Transverse colon (tissue), 4 donors: ENCODE results near the gene CORIN. TPM values are rescaled to one million over a fixed set of nuclear protein-coding genes. Genes with fewer than 3 reads are reported as not detected.

Experiments used
- DNase-seq: peaks from one replicate; pipeline ENCODE4 v3.0.0-alpha.2; 2019
- H3K27ac ChIP-seq, 4 donors: fragments of 200-600 bp; sonication (generic); 2 replicates each; pipeline ENCODE4 v1.5.1; 2016 to 2018; ENCODE audit warnings: inconsistent platforms in 4 of 4
- H3K27me3 ChIP-seq: fragments of 200-600 bp; sonication (generic); 2 replicates; pipeline ENCODE4 v1.5.1; 2017; ENCODE audit warnings: inconsistent platforms
- H3K36me3 ChIP-seq, 4 donors: fragments of 200-600 bp; sonication (generic); 2 replicates each; pipeline ENCODE4 v1.5.1; 2017 to 2019; ENCODE audit warnings: inconsistent platforms in 4 of 4
- H3K4me1 ChIP-seq, 4 donors: fragments of 200-600 bp; sonication (generic); 2 replicates each; pipeline ENCODE4 v1.5.1; 2017 to 2020; ENCODE audit warnings: inconsistent platforms in 4 of 4
- H3K4me3 ChIP-seq, 4 donors: fragments of 200-600 bp; sonication (generic); 1 replicate in 1 of 4; 2 replicates in 3 of 4; pipeline versions ENCODE4 v1.5.1 to v1.6.1; 2017 to 2019; ENCODE audit warnings: inconsistent platforms in 4 of 4
- H3K9me3 ChIP-seq, 2 donors: fragments of 200-600 bp; sonication (generic); 2 replicates each; pipeline ENCODE4 v1.5.1; 2017 to 2019; ENCODE audit warnings: inconsistent platforms in 2 of 2
- CTCF ChIP-seq, 5 experiments: fragments of 200-600 bp in 3 of 5; fragments of 450-650 bp in 2 of 5; sonication (generic) in 3 of 5; IDR thresholded peaks; 1 replicate in 2 of 5; 2 replicates in 3 of 5; pipeline ENCODE4 v1.5.1; 2016 to 2017; ENCODE audit warnings: antibody characterized with exemption in 5 of 5, inconsistent platforms in 3 of 5, mild to moderate bottlenecking in 2 of 5, moderate library complexity in 1 of 5
- EP300 ChIP-seq: sonication (generic); formaldehyde crosslinking; IDR thresholded peaks from one replicate; pipeline ENCODE4 v1.6.1; 2017; ENCODE audit warnings: antibody characterized with exemption, low read depth
- POLR2A ChIP-seq: fragments of 450-650 bp; IDR thresholded peaks from one replicate; pipeline ENCODE4 v1.6.1; 2016; ENCODE audit warnings: antibody characterized with exemption, mild to moderate bottlenecking, moderate library complexity
- POLR2AphosphoS5 ChIP-seq, 3 donors: sonication (generic); formaldehyde crosslinking; IDR thresholded peaks; one replicate each; pipeline ENCODE4 v1.6.1; 2016; ENCODE audit warnings: antibody characterized with exemption in 3 of 3
- WGBS, 2 donors: methylation state at CpG; one replicate each; pipeline ENCODE4 v1.1.5; 2018; ENCODE audit warnings: low coverage in 1 of 2; 5-methylcytosine and 5-hydroxymethylcytosine counted together
- in situ Hi-C, 4 donors: fragments of 200-750 bp; cut with MboI; loops; one replicate each; pipeline versions ENCODE4 v1.15.0 to v1.15.1; 2017; ENCODE audit warnings: low sequenced_read_pairs in 3 of 4, low pct_ligation_motif_present in 1 of 4, low pct_unique_long_range_greater_than_20kb in 1 of 4
- intact Hi-C: fragments of 100-400 bp; cut with DNase I; formaldehyde crosslinking; loops from one replicate; pipeline ENCODE4 v1.15.1; 2023; ENCODE audit warnings: low total_unique reads
- total RNA-seq, 4 donors: library from RNA; depleted of rRNA; stranded (reverse); fragments of >200 nt; gene quantifications; one replicate each; pipeline ENCODE4 v1.1.0, GENCODE V29; 2016

The CORIN gene
- total RNA-seq, 4 donors from 2014 or later: 0.82 to 1.6 TPM; not detected in 2

DNA sequence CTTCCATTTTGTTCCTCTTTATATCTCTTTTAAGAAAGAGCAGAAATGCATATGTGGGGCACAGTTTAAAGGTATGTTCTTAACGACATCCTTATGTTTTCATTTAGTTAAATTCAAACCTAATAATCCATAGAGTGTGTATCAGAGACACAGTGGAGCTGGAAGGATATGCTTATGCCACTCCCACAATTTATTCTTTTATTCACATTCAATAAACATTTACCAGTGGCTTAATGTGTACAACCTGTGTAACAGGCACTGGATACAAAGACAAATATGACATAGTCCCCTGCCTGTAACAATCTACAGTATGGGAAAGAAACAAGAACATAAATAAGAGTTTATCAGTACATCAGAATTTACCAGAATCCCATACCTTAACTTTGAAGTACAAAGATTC, 22.4 kb upstream of the CORIN start:
- Histone ChIP-seq H3K27ac (no peak overlapping the region), H3K27me3 (no peaks in the 10 kb centered on the region), H3K4me3 (no peak overlapping the region), H3K36me3 (no peaks in the 10 kb centered on the region), H3K9me3 (no peaks in the 10 kb centered on the region), H3K4me1 (no peaks in the 10 kb centered on the region)
- in situ Hi-C loops (no loop called here), intact Hi-C loops (no loop called here)
- WGBS, 2 donors: 55 to 59% methylated on average over 1 of the region's 1 CpG
- TF ChIP-seq CTCF (IDR thresholded peaks at IDR 0.05) (no peak), EP300 (no peak), POLR2AphosphoS5 (IDR thresholded peaks at IDR 0.05) (no peak), POLR2A (no peak)
- no peak for DNase-seq

DNA sequence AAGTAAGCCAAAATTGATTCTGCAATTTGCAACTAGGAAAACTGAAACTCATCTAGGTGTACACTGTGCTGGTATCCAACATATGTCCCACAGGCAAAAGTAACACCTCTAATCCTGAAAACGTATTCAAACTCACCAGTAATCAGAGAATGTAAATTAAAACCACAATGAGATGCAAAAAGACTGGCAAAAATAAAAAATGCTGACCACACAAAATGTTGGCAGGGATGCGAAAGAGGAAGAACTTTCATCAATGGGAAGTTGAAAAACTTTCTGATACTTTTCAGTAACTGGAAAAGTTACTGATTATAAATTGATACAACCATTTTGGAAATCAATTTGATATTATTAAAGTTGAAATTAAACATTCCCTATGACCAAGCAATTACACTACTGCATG, 20.1 kb upstream of the CORIN start:
- in situ Hi-C loops (no loop called here), intact Hi-C loops (no loop called here)
- Histone ChIP-seq H3K36me3 (no peaks in the 10 kb centered on the region), H3K27me3 (no peaks in the 10 kb centered on the region), H3K4me1 (peaks cover 0 to 6% (median 0%) of the 10 kb centered on the region in 4 donors), H3K4me3 (no peak overlapping the region), H3K9me3 (no peaks in the 10 kb centered on the region), H3K27ac (no peak overlapping the region)
- DNase-seq: no peak
- TF ChIP-seq POLR2AphosphoS5 (IDR thresholded peaks at IDR 0.05) (no peak), POLR2A (no peak), EP300 (no peak), CTCF (IDR thresholded peaks at IDR 0.05) (no peak)
- 88 to 89% methylated on average over 2 of the region's 2 CpGs for WGBS, 2 donors

GRCh38 chr4:47856713-47857112, 18.8 kb upstream of the CORIN start:
- DNase-seq: no peak
- in situ Hi-C loops: no loop called here
- peaks cover 0 to 18% (median 3%) of the 10 kb centered on the region in 4 donors for H3K4me1 ChIP-seq
- 80 to 89% methylated on average over 1 of the region's 1 CpG for WGBS, 2 donors
- no peaks in the 10 kb centered on the region for H3K9me3 ChIP-seq
- H3K27me3 ChIP-seq: no peaks in the 10 kb centered on the region
- no peak for TF ChIP-seq CTCF (IDR thresholded peaks at IDR 0.05)
- TF ChIP-seq EP300: no peak
- no peak for TF ChIP-seq POLR2A
- no peak for TF ChIP-seq POLR2AphosphoS5 (IDR thresholded peaks at IDR 0.05)
- H3K4me3 ChIP-seq: no peak overlapping the region
- intact Hi-C loops: no loop called here
- H3K36me3 ChIP-seq: no peaks in the 10 kb centered on the region
- H3K27ac ChIP-seq: no peak overlapping the region

GRCh38 chr4:47855350-47855749, 17.5 kb upstream of the CORIN start:
- H3K27ac ChIP-seq: no peak overlapping the region
- in situ Hi-C loops: no loop called here
- TF ChIP-seq EP300 (no peak), POLR2A (no peak), POLR2AphosphoS5 (IDR thresholded peaks at IDR 0.05) (no peak)
- DNase-seq: no peak
- peaks cover 0 to 18% (median 3%) of the 10 kb centered on the region in 4 donors for H3K4me1 ChIP-seq
- no peak overlapping the region for H3K4me3 ChIP-seq
- H3K9me3 ChIP-seq: no peaks in the 10 kb centered on the region
- H3K27me3 ChIP-seq: no peaks in the 10 kb centered on the region
- intact Hi-C loops: no loop called here
- peaks cover 0 to 3% (median 0%) of the 10 kb centered on the region in 4 donors for H3K36me3 ChIP-seq
- 93 to 94% methylated on average over 2 of the region's 2 CpGs for WGBS, 2 donors

DNA sequence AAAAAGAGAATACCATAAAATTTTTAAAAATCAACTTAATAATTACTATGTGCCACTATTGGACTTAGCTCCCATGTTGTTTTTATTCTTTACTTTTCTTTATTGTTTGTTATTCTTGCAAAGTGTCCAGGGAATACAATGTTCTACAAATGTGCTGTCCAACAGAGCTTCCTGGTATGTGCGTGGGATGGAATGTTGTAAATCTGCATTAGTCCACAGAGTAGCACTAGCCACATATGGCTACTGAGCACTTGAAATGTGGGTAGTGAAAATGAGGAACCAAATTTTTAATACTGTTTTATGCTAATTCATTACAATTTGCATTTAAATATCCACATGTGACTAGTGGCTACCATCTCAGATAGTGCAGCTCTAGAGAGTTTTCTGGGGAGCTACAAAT, 14.3 kb upstream of the CORIN start:
- peaks cover 0 to 6% (median 5%) of the 10 kb centered on the region in 4 donors for H3K36me3 ChIP-seq
- in situ Hi-C loops: no loop called here
- H3K27ac ChIP-seq: peak overlapping the region in 1 of 4 donors; percentile 28
- TF ChIP-seq EP300: no peak
- no peak for TF ChIP-seq POLR2AphosphoS5 (IDR thresholded peaks at IDR 0.05)
- TF ChIP-seq POLR2A: no peak
- no peak for TF ChIP-seq CTCF (IDR thresholded peaks at IDR 0.05)
- peaks cover 0 to 18% (median 3%) of the 10 kb centered on the region in 4 donors for H3K4me1 ChIP-seq
- WGBS, 2 donors: 45 to 64% methylated on average over 1 of the region's 1 CpG
- no peak for DNase-seq
- no peaks in the 10 kb centered on the region for H3K27me3 ChIP-seq
- H3K4me3 ChIP-seq: no peak overlapping the region
- intact Hi-C loops: no loop called here
- no peaks in the 10 kb centered on the region for H3K9me3 ChIP-seq
